ENCODE measurements around the gene VTI1A. TPM values are rescaled to one million over a fixed set of nuclear protein-coding genes. Genes with fewer than 3 reads are reported as not detected.

The VTI1A gene
- total and polyA plus RNA-seq, 2 of the 13 experiments (the other 11 are each of a cell fraction or from before 2014, with no cell fraction given), result 11.7 to 32.7 TPM

GRCh38 chr10:112677689-112678088 is 230.7 kb downstream of the VTI1A start:
- DNase-seq (ENCODE audit: low spot score) (no peak), FAIRE-seq (no peak), ATAC-seq (no peak)
- in situ Hi-C loops (cut with HindIII; ENCODE audit: extremely low pct_ligation_motif_present, low pct_unique_long_range_greater_than_20kb), result no loop called here
- intact Hi-C loops (cut with micrococcal nuclease; ENCODE audit: unreplicated experiment), result no loop called here
- H3K4me3 ChIP-seq (replicated peaks in 1 of 3; ENCODE audit: insufficient read depth in 1 of 3, low read depth in 2 of 3, low read length in 3 of 3), result no peak overlapping the region
- no TSS peak for BruUV-seq (replicated peaks)
- H3K27ac ChIP-seq (ENCODE audit: extremely low read length, insufficient read depth, low read length), result peak overlapping the region; percentile 74
- H4K20me1 ChIP-seq (ENCODE audit: insufficient read depth, low read length), result no peaks in the 10 kb centered on the region
- POLR2A ChIA-PET, result no interaction called here
- peaks cover 59% of the 10 kb centered on the region for H3K4me1 ChIP-seq (ENCODE audit: insufficient read depth, low read length)
- no peak overlapping the region for H3K4me2 ChIP-seq (ENCODE audit: low read depth, low read length)
- WGBS (ENCODE audit: low lambda C conversion rate), result 92% methylated on average over 5 of the region's 5 CpGs
- H3K9ac ChIP-seq (ENCODE audit: insufficient read depth, low read depth, low read length), result no peak overlapping the region
- 0 out of 5 replicates have a peak, but pooled peaks cover 0 to 4% of the 10 kb centered on the region in 2 experiments for H3K36me3 ChIP-seq (replicated peaks in 1 of 2; ENCODE audit: control insufficient read depth in 1 of 2, insufficient read depth in 2 of 2, low read length in 2 of 2)
- CTCF ChIA-PET (ENCODE audit: low intra/inter-chr PET ratio, low total read pairs), result no interaction called here
- H2AFZ ChIP-seq (ENCODE audit: low read length), result no peak overlapping the region
- no peaks in the 10 kb centered on the region for H3K9me3 ChIP-seq (ENCODE audit: low read length)
- H3K27me3 ChIP-seq (ENCODE audit: control insufficient read depth in 1 of 2, insufficient read depth in 2 of 2, low read length in 2 of 2), result no peaks in the 10 kb centered on the region
- TF ChIP-seq CENPT (CRISPR knock-in tag; IDR thresholded peaks at IDR 0.05; ENCODE audit: low read depth), result no peak
- no peak for TF ChIP-seq DDIT3 (CRISPR knock-in tag; IDR thresholded peaks at IDR 0.05)
- TF ChIP-seq, protein P1, sequence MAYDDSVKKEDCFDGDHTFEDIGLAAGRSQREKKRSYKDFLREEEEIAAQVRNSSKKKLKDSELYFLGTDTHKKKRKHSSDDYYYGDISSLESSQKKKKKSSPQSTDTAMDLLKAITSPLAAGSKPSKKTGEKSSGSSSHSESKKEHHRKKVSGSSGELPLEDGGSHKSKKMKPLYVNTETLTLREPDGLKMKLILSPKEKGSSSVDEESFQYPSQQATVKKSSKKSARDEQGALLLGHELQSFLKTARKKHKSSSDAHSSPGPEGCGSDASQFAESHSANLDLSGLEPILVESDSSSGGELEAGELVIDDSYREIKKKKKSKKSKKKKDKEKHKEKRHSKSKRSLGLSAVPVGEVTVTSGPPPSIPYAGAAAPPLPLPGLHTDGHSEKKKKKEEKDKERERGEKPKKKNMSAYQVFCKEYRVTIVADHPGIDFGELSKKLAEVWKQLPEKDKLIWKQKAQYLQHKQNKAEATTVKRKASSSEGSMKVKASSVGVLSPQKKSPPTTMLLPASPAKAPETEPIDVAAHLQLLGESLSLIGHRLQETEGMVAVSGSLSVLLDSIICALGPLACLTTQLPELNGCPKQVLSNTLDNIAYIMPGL (CRISPR knock-in tag; IDR thresholded peaks at IDR 0.05; ENCODE audit: borderline replicate concordance in 1 of 2, low read depth in 1 of 2), result no peak
- TF ChIP-seq JUND (CRISPR knock-in tag; IDR thresholded peaks at IDR 0.05), result no peak
- TF ChIP-seq ZNF781 (CRISPR knock-in tag; IDR thresholded peaks at IDR 0.05; ENCODE audit: borderline replicate concordance, not compliant biosample characterization), result no peak
- no peak for TF ChIP-seq ZBTB3 (CRISPR knock-in tag; IDR thresholded peaks at IDR 0.05; ENCODE audit: borderline replicate concordance, low read depth)
- TF ChIP-seq, protein P2, sequence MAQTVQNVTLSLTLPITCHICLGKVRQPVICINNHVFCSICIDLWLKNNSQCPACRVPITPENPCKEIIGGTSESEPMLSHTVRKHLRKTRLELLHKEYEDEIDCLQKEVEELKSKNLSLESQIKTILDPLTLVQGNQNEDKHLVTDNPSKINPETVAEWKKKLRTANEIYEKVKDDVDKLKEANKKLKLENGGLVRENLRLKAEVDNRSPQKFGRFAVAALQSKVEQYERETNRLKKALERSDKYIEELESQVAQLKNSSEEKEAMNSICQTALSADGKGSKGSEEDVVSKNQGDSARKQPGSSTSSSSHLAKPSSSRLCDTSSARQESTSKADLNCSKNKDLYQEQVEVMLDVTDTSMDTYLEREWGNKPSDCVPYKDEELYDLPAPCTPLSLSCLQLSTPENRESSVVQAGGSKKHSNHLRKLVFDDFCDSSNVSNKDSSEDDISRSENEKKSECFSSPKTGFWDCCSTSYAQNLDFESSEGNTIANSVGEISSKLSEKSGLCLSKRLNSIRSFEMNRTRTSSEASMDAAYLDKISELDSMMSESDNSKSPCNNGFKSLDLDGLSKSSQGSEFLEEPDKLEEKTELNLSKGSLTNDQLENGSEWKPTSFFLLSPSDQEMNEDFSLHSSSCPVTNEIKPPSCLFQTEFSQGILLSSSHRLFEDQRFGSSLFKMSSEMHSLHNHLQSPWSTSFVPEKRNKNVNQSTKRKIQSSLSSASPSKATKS (CRISPR knock-in tag; IDR thresholded peaks at IDR 0.05), result no peak
- TF ChIP-seq PRPF4 (IDR thresholded peaks at IDR 0.05; ENCODE audit: low read depth, low read length, poor library complexity, severe bottlenecking), result no peak
- TF ChIP-seq, protein P3, sequence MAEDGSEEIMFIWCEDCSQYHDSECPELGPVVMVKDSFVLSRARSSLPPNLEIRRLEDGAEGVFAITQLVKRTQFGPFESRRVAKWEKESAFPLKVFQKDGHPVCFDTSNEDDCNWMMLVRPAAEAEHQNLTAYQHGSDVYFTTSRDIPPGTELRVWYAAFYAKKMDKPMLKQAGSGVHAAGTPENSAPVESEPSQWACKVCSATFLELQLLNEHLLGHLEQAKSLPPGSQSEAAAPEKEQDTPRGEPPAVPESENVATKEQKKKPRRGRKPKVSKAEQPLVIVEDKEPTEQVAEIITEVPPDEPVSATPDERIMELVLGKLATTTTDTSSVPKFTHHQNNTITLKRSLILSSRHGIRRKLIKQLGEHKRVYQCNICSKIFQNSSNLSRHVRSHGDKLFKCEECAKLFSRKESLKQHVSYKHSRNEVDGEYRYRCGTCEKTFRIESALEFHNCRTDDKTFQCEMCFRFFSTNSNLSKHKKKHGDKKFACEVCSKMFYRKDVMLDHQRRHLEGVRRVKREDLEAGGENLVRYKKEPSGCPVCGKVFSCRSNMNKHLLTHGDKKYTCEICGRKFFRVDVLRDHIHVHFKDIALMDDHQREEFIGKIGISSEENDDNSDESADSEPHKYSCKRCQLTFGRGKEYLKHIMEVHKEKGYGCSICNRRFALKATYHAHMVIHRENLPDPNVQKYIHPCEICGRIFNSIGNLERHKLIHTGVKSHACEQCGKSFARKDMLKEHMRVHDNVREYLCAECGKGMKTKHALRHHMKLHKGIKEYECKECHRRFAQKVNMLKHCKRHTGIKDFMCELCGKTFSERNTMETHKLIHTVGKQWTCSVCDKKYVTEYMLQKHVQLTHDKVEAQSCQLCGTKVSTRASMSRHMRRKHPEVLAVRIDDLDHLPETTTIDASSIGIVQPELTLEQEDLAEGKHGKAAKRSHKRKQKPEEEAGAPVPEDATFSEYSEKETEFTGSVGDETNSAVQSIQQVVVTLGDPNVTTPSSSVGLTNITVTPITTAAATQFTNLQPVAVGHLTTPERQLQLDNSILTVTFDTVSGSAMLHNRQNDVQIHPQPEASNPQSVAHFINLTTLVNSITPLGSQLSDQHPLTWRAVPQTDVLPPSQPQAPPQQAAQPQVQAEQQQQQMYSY (CRISPR knock-in tag; IDR thresholded peaks at IDR 0.05), result no peak
- no peak for TF ChIP-seq ZFY (CRISPR knock-in tag; IDR thresholded peaks at IDR 0.05)
- TF ChIP-seq ZNF678 (CRISPR knock-in tag; IDR thresholded peaks at IDR 0.05), result no peak
- H3K79me2 ChIP-seq (ENCODE audit: insufficient read depth, low read length), result no peaks in the 10 kb centered on the region

Data from HepG2 (cell line).